Activated CD8-positive, alpha-beta memory T cell treated with anti-CD3 and anti-CD28 coated beads, Interleukin-2, amount 50 U/mL, for 24 hours (primary cell): ENCODE results near the gene DTNA.

Source experiments
- DNase-seq: peaks from one replicate; pipeline ENCODE4 v3.0.0-alpha.2; 2020; ENCODE audit errors: extremely low read depth

The DTNA gene

GRCh38 chr18:34936772-34937171 is 226.7 kb downstream of the DTNA start:
- DNase-seq = no peak

GRCh38 chr18:34938090-34938489 is 228.0 kb downstream of the DTNA start:
- no peak for DNase-seq
